KOPT-K1 (cell line): ENCODE data around the gene CDK5RAP2.
"Not testable (repeated sequence)": the region's sequence is repeated elsewhere in the genome, so short reads cannot be mapped to it uniquely, and the experiment has no call there.

Source experiments
- H3K27ac ChIP-seq: fragments of 200-600 bp; sonication (generic); 2 replicates; pipeline ENCODE4 v1.5.1; 2016; ENCODE audit warnings: antibody characterized with exemption, mild to moderate bottlenecking, low read depth, low read length; ENCODE audit not compliant: poor library complexity, severe bottlenecking
- H3K36me3 ChIP-seq: fragments of 200-600 bp; sonication (generic); 2 replicates; pipeline ENCODE4 v1.5.1; 2017; ENCODE audit warnings: antibody characterized with exemption, mild to moderate bottlenecking, low read length, moderate library complexity; ENCODE audit not compliant: insufficient read depth
- H3K9me3 ChIP-seq: fragments of 200-600 bp; sonication (generic); 2 replicates; pipeline ENCODE4 v1.5.1; 2017; ENCODE audit warnings: antibody characterized with exemption, low read length, mild to moderate bottlenecking; ENCODE audit not compliant: insufficient read depth, poor library complexity, severe bottlenecking

The CDK5RAP2 gene

DNA sequence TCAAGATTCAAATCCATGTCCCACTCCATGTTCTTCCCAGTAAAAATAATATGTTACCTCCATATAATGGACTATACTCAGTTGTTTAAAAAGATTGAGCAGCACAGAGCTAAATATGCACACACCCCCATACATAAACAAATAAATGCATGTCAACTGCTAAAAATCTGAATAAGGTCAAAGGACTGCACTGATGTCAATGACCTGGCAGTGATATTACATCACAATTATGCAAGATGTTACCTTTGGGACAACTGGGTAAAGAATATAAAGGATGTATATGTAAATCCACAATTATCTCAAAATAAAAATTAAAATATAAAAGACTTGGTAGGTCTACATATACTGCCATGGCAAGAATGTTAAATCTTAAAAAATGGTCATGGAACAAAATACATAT lies 57.9 kb downstream of the CDK5RAP2 start:
- no peak overlapping the region for H3K27ac ChIP-seq
- H3K9me3 ChIP-seq: no peaks in the 10 kb centered on the region
- peaks cover 87% of the 10 kb centered on the region for H3K36me3 ChIP-seq

DNA sequence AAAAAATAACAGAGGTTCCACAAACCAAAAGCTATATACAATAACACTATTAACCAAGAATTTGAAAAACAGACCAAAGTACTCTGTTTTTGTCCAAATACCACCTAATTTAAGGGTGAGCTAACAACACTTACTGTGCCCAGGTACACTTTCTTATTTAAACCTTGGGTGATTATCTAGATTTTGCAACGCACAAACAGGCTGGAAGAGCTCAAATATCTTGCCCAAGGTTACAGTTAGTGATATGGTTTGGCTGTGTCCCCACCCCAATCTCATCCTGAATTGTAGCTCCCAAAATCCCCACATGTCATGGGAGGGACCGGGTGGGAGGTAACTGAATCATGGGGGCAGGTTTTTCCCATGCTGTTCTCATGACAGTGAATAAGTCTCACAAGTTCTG lies 58.9 kb downstream of the CDK5RAP2 start:
- Histone ChIP-seq H3K36me3 (peaks cover 84% of the 10 kb centered on the region), H3K27ac (no peak overlapping the region), H3K9me3 (no peaks in the 10 kb centered on the region)

DNA sequence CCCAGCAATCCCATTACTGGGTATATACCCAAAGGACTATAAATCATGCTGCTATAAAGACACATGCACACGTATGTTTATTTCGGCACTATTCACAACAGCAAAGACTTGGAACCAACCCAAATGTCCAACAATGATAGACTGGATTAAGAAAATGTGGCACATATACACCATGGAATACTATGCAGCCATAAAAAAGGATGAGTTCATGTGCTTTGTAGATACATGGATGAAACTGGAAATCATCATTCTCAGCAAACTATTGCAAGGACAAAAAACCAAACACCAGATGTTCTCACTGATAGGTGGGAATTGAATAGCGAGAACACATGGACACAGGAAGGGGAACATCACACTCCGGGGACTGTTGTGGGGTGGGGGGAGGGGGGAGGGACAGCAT lies 64.0 kb downstream of the CDK5RAP2 start:
- H3K36me3 ChIP-seq: peaks cover 85% of the 10 kb centered on the region
- H3K27ac ChIP-seq: not testable (repeated sequence)

DNA sequence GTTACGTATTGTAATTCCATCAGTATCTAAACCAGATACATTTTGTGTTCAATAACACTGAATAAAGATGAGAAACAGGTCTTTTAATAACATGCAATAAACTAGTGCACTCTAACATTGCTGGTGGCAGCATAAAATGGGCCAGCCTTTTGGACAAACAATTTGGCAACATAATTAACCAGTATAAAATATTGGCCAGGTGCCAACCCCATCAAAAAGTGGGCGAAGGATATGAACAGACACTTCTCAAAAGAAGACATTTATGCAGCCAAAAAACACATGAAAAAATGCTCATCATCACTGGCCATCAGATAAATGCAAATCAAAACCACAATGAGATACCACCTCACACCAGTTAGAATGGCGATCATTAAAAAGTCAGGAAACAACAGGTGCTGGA lies 64.5 kb downstream of the CDK5RAP2 start:
- peaks cover 87% of the 10 kb centered on the region for H3K36me3 ChIP-seq
- not testable (repeated sequence) for H3K9me3 ChIP-seq, H3K27ac ChIP-seq

More for the DNA sequence above, 64.0 kb downstream of the CDK5RAP2 start:
- not testable (repeated sequence) for H3K9me3 ChIP-seq

DNA sequence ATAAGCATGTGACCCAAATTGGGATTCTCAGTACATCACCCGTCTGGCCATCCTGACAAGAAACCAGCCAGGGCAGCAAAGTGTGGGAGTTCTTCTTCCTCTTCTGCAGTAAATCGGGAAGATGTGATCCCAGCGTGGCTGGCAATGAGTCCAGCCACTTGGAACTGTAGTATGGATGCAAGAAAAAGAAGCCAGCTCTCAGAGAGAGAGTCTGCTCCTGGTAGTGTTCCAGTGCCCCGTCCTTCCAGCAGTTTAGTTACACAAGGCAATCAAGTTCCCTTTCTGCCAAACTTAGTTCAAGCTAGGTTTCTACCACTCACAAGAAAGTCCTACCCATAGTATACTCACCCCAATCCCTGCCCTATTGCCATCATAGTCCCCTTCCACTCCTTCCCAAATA lies 65.6 kb downstream of the CDK5RAP2 start:
- H3K27ac ChIP-seq: no peak overlapping the region
- peaks cover 93% of the 10 kb centered on the region for H3K36me3 ChIP-seq
- peaks cover 10% of the 10 kb centered on the region for H3K9me3 ChIP-seq

DNA sequence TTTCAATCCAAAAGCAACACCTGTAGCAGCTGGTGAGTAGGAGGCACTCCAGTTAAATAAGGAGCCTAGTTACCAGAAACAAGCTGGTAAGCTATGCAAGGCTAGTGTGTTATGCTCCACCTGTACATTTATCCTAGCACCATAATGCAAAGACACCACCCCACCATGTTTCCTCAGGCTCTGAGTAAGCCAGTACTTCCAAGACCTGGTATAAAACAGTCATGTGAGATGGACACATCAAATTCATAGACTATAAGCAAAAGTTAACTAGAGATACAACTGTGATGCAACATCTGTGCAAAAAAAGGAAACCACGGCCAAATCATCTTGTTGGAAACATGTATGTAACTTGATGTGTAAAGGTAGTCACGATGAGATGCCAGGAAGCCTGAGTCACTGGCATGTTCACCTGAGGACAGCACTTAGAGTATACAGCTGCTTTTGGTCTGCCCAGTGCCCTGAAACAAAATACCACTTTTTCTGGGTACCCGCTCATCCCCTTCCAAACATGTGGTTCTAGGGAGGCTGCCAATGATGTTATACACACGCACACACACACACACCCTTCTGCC lies 66.1 kb downstream of the CDK5RAP2 start:
- H3K9me3 ChIP-seq: peaks cover 10% of the 10 kb centered on the region
- no peak overlapping the region for H3K27ac ChIP-seq
- H3K36me3 ChIP-seq: peaks cover 96% of the 10 kb centered on the region

DNA sequence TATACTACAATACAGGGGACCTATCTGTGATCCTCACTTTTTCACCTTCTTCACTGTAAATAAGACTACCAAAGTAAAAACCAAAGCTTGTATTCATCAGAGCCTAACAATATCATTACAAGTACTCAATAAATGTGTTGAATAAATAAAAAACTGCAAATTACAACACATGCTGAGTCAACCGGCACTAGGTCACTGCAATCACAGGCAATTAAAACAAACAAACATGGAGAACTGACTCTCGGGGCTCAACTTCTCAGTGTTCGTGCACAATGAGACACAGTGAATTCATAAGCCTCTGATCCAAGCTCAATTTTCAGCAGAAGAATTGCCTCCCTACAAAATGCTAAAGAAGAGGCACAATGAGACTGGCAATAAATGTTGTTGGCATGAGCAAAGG lies 69.2 kb downstream of the CDK5RAP2 start:
- peaks cover 36% of the 10 kb centered on the region for H3K9me3 ChIP-seq
- H3K27ac ChIP-seq: no peak overlapping the region
- peaks cover 96% of the 10 kb centered on the region for H3K36me3 ChIP-seq

- no peak overlapping the region for H3K27ac ChIP-seq
- H3K36me3 ChIP-seq: peaks cover 96% of the 10 kb centered on the region
- peaks cover 39% of the 10 kb centered on the region for H3K9me3 ChIP-seq
Observed at GRCh38 chr9:120507936-120508510, 71.9 kb downstream of the CDK5RAP2 start.

- Histone ChIP-seq H3K9me3 (peaks cover 29% of the 10 kb centered on the region), H3K36me3 (peaks cover 86% of the 10 kb centered on the region), H3K27ac (no peak overlapping the region)
Observed at GRCh38 chr9:120505186-120505585, 74.8 kb downstream of the CDK5RAP2 start.

- H3K9me3 ChIP-seq: peaks cover 2% of the 10 kb centered on the region
- peaks cover 52% of the 10 kb centered on the region for H3K36me3 ChIP-seq
- H3K27ac ChIP-seq: no peak overlapping the region
Observed at GRCh38 chr9:120500733-120501132, 79.2 kb downstream of the CDK5RAP2 start.

- H3K9me3 ChIP-seq, H3K27ac ChIP-seq: not testable (repeated sequence)
- H3K36me3 ChIP-seq: peaks cover 24% of the 10 kb centered on the region
Observed at GRCh38 chr9:120497865-120498264, 82.1 kb downstream of the CDK5RAP2 start.

DNA sequence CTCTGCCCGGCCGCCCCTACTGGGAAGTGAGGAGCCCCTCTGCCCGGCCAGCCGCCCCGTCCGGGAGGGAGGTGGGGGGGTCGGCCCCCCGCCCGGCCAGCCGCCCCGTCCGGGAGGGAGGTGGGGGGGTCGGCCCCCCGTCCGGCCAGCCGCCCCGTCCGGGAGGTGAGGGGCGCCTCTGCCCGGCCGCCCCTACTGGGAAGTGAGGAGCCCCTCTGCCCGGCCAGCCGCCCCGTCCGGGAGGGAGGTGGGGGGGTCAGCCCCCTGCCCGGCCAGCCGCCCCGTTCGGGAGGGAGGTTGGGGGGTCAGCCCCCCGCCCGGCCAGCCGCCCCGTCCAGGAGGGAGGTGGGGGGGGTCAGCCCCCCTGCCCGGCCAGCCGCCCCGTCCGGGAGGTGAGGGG lies 83.5 kb downstream of the CDK5RAP2 start:
- H3K36me3 ChIP-seq: peaks cover 13% of the 10 kb centered on the region
- H3K9me3 ChIP-seq, H3K27ac ChIP-seq: not testable (repeated sequence)

DNA sequence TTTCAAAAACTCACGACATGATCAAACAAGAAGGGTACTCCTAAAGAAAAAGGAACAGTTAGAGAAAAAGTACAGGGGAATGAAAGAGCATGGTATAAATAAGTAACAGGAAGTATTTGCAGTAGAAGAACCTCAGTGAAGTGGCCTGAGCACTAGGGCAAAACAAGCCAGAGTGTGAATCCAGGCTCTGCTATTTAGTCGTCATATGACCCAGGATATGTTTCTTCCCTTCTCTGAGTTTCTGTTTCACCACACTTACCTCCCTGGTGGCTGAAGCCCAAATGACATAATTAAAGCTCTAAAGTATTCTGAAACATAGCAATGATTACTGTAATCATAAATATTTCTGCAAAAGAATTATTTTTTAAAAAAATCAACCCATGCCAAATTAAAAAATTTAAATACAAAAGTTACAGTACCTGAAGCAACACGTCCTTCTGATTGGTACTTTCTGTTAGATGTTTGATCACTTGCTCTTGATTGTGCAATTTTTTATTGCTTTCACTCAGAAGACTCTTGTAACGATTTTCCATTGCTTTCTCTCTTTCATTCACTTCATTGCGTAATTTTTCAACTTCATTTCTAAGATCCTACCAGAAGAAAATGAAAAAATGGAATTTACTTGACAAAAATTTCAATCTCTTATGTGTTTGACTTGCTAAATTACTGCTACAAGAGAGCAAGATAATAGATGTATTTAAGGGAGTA lies 88.9 kb downstream of the CDK5RAP2 start:
- peaks cover 54% of the 10 kb centered on the region for H3K36me3 ChIP-seq
- H3K27ac ChIP-seq: no peak overlapping the region
- H3K9me3 ChIP-seq: no peaks in the 10 kb centered on the region

GRCh38 chr9:120486835-120487234 lies 93.1 kb downstream of the CDK5RAP2 start:
- H3K27ac ChIP-seq: no peak overlapping the region
- H3K36me3 ChIP-seq: peaks cover 92% of the 10 kb centered on the region
- H3K9me3 ChIP-seq: no peaks in the 10 kb centered on the region

GRCh38 chr9:120486347-120486746 lies 93.6 kb downstream of the CDK5RAP2 start:
- Histone ChIP-seq H3K9me3 (no peaks in the 10 kb centered on the region), H3K27ac (no peak overlapping the region), H3K36me3 (peaks cover 91% of the 10 kb centered on the region)

GRCh38 chr9:120485788-120486187 lies 94.2 kb downstream of the CDK5RAP2 start:
- Histone ChIP-seq H3K36me3 (peaks cover 90% of the 10 kb centered on the region), H3K27ac (no peak overlapping the region), H3K9me3 (no peaks in the 10 kb centered on the region)
